22Rv1 (cell line): Measurements from ENCODE around the gene WDR33.

Experiments used
- H3K27ac ChIP-seq: fragments of 450-650 bp; 2 replicates; pipeline ENCODE4 v1.5.1; 2017
- ZFX ChIP-seq: fragments of 450-650 bp; IDR thresholded peaks from 2 replicates; pipeline ENCODE4 v1.6.1; 2017; ENCODE audit warnings: antibody characterized with exemption, borderline replicate concordance
- TF ChIP-seq, protein P1 (sequence below): fragments of 450-650 bp; IDR thresholded peaks from 2 replicates; pipeline ENCODE4 v1.5.1; 2017; ENCODE audit warnings: mild to moderate bottlenecking

The WDR33 gene

DNA sequence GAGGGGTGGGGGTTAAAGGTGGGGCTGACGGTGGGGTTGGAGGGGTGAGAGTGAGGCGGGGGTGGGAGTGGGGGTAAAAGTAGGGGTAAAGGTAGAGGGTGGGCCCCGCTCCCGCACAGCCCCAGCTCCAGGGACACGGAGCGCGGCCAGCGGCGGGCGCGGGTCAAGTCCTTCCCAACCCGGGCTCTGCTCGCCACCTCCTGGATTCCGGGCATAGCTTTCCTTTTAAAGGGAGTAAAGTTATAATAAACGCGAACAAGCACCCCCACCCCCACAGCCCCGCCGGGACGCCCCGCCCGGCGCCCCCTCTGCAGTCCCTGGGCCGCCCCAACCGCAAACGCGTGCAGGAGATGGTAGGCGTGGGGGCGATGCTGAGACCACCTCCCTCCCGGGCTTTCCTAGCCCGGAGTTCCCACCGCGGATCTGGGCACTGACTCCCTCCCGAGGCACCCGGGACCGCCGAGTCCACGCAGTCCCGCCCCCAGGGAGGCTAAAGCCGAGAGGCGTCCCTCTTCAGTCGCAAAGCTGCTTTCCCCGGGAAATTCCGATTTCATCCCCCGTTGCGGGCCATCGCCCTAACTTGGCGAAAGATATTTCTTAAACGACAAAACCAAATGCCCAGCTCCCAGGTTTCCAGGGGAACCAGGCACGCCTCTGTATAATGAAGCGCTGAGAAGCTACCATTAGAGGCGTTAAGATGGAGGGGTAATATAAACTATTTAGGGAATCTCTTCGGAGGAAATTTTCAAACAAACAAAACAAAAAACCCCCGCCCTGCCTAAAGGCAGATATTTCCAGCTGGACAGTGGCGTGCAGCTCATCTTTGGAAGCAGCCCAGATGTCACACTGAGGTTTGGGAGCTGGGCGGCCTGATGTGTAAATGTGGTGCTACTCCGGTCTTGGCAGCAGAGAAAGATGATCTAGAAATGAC, 135.4 kb downstream of the WDR33 start, which contains the start of gene LIMS2:
Gene LIMS2 (minus strand): TSS at position 200 of the 931 bp plus-strand sequence. CDS start 506 bp downstream, outside the sequence.
- no peak within 1 kb of the TSS for H3K27ac ChIP-seq
- no peak for TF ChIP-seq ZFX
- TF ChIP-seq, protein P1, sequence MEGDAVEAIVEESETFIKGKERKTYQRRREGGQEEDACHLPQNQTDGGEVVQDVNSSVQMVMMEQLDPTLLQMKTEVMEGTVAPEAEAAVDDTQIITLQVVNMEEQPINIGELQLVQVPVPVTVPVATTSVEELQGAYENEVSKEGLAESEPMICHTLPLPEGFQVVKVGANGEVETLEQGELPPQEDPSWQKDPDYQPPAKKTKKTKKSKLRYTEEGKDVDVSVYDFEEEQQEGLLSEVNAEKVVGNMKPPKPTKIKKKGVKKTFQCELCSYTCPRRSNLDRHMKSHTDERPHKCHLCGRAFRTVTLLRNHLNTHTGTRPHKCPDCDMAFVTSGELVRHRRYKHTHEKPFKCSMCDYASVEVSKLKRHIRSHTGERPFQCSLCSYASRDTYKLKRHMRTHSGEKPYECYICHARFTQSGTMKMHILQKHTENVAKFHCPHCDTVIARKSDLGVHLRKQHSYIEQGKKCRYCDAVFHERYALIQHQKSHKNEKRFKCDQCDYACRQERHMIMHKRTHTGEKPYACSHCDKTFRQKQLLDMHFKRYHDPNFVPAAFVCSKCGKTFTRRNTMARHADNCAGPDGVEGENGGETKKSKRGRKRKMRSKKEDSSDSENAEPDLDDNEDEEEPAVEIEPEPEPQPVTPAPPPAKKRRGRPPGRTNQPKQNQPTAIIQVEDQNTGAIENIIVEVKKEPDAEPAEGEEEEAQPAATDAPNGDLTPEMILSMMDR, result no peak

DNA sequence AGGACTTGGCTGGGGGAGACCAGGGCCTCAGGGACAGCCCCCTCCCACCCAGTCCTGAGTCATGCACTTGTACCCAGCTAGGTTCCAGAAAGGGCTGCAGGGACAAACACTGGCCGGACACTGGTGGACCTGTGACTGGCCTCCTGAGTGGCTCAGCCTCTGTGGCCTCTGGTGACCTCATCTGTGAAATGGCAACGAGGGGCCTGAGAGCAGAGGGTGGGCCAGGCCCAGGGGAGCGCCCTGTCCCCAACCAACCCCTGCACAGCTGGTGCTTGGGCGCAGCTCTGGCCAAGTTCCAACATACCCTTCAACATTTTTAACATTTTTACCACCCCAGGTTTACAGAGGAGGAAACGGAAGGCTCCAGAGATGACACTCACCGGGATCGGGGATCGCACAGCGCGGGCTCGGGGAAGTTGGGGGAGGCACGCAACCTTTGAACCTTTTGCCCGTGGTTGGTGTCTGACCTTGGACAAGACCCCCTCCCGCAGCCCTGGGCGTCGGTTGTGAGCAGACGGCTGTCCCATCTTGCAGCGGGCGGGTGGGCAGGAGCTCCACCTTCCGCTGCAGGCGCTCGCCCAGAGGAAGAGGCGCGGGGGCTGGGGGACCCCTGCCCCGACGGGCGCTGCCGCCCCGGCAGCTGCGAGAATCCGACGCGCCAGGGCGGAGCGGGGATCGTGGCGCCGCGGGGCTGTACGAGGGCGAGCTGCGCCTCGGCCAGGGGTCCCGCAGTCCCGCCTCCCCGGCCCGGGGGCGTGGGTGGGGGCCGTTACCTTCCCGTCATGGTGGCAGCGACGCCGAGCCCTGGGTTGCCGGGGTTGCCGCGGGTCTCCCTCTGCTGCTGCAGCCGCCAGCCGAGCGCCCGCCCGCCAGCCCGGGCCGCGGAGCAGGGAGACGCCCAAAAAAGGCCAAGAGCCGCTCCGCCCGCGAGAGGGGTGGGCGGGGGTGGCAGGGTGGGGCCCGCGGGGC, 136.4 kb downstream of the WDR33 start:
- H3K27ac ChIP-seq, result no peak overlapping the region
- TF ChIP-seq ZFX, result no peak
- TF ChIP-seq, protein P1, result no peak

DNA sequence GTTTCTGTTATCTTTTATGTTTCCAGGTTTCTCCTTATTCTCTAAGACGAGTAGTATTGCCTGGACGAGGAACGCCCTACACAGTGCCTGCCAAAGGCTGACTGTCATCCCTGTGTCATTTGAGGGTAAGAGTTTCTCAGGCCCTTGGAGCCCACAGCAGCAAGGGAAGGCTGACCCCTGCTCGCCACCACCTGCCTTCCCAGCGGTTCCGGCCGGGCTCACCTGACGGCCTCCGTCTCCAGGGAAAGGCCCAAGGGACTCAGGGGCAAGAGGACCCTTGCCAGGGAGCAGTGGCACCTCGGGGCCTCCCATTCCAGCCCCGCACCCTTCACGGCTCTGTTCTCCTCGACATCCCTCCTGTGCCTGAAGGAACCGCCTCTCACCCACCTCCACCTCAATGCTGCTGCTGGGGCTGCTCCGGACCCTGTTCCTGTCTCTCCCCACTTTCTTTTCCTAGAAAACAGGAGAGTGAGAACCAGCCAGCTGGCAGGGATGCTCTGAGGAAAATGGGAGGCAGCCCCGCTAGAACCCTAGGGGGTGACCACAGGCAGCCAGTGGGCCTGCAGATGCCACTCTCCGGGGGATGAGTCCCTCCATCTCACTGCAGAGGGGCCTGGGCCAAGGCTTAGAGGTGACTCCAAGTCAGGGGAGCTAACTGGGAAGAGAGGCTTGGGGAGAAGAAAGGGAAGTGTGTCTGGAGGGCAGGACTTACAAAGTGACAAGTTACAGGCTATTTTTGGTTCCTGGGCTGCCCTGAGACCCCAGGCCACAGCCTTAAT, 137.5 kb downstream of the WDR33 start:
- no peak overlapping the region for H3K27ac ChIP-seq
- no peak for TF ChIP-seq ZFX
- TF ChIP-seq, protein P1, result no peak

DNA sequence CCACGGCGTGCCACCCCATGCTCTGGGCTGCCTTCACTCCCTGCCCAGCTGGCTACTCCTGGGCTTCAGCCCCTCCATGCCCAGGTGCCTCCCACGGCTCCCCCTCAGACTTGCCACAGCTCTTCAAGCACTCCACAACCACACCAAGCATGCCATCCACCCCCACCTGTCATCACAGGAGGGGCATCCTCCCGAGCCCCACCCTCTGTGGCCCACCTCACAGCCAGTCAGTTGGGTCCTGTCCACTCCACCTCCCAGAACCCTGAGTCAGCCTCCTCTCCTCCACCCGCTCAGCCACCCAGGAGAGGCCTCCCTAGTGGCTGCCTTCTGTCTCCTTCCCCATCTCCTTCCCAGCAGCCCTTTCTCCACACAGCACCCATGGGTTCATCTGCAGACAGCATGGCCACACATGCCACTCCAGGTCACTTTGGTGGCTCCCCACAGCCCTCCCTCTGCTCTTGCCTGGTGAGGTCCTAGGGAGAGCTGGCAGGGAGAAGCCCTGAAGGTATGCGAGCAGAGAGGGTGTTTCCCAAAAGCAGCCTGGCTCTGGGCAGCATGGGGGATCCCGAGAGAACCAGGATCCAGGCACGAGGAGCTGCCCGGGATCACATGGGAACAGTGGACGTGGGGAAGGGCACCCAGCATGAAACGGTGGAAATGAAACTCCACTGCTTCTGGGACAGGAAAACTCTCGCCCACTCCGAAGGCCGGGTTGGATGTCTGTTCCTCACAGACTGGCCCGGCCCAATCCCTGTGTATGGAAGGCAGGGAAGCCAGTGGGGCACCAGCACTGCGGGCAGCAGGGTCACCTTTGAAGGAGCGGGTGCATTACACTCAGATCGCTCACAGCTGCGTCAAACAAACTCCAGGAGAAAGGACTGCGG, 138.4 kb downstream of the WDR33 start:
- no peak overlapping the region for H3K27ac ChIP-seq

DNA sequence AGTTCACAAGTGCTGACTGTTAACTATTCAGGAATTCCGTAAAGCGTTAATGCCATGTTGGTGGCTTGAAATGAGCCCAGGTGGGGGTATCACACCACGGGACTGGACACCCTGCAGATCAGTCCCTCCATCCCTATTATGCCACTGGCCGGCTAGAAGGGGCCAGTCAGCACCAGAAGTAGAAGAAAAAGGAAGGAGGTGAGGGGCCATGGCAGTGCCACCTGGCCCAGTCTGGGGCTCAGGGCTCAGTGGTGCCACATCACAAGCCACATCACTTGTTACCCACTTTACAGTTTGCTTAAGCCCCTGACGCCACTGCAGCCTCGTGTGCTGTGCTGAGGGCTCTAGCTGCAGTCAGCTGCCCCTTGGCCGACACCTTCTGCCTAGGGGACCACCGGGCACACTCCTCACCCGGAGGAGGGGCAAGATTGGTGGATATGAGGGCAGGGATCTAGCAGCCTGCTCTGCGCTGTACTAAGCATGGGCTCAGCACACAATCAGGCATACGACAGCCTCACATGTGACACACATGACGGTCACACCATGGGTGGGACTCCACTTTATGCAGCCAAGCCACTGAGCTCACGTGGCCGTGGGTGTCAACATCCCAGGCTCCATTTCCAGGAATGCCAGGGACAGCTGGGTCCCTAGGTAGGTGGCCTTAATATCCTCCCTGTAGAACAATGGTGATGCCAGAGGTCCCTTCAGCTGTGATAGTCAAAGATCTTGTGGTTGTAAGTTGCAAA, 139.2 kb downstream of the WDR33 start:
- no peak for TF ChIP-seq ZFX
- TF ChIP-seq, protein P1, result no peak
- H3K27ac ChIP-seq, result no peak overlapping the region

More for the DNA sequence above, 138.4 kb downstream of the WDR33 start:
- TF ChIP-seq, protein P1, result no peak
- TF ChIP-seq ZFX, result no peak
